Fibroblast of the conjunctiva (primary cell): ENCODE data around the gene HNRNPDL.
"Not testable (repeated sequence)": the region's sequence is repeated elsewhere in the genome, so short reads cannot be mapped to it uniquely, and the experiment has no call there.

Source experiments
- DNase-seq: peaks from one replicate; pipeline ENCODE4 v3.0.0-alpha.2; 2010; ENCODE audit warnings: low read depth

The HNRNPDL gene

GRCh38 chr4:82430193-82430963, at the start of gene HNRNPDL, which contains the start of gene ENOPH1:
HNRNPDL (minus strand) TSS chr4:82430462; CDS start chr4:82429690, 772 bp downstream.
ENOPH1 (plus strand) TSS chr4:82430590; CDS start chr4:82430830, 240 bp downstream.
- DNase-seq: peak; percentile 88

- no peak for DNase-seq
These were observed 49.3 kb upstream of the HNRNPDL start for GRCh38 chr4:82479562-82479961.

GRCh38 chr4:82477469-82477868, 47.2 kb upstream of the HNRNPDL start:
- not testable (repeated sequence) for DNase-seq

GRCh38 chr4:82475931-82476330, 45.7 kb upstream of the HNRNPDL start:
- DNase-seq: not testable (repeated sequence)

GRCh38 chr4:82473621-82474164, 43.4 kb upstream of the HNRNPDL start:
- no peak for DNase-seq

- DNase-seq: not testable (repeated sequence)
These were observed 42.8 kb upstream of the HNRNPDL start for GRCh38 chr4:82473080-82473479.

- no peak for DNase-seq
These were observed 39.6 kb upstream of the HNRNPDL start for GRCh38 chr4:82469791-82470345.

- no peak for DNase-seq
These were observed 37.2 kb upstream of the HNRNPDL start for GRCh38 chr4:82467471-82467870.

- no peak for DNase-seq
These were observed 33.0 kb upstream of the HNRNPDL start for GRCh38 chr4:82463221-82463620.

GRCh38 chr4:82462415-82462831, 32.2 kb upstream of the HNRNPDL start:
- peak; percentile 84 for DNase-seq

GRCh38 chr4:82461710-82462109, 31.4 kb upstream of the HNRNPDL start:
- no peak for DNase-seq

- DNase-seq: no peak
These were observed 28.5 kb upstream of the HNRNPDL start for GRCh38 chr4:82458729-82459128.

- DNase-seq: no peak
These were observed 27.0 kb upstream of the HNRNPDL start for GRCh38 chr4:82457266-82457665.

GRCh38 chr4:82452026-82452425, 21.8 kb upstream of the HNRNPDL start:
- no peak for DNase-seq

- DNase-seq: no peak
These were observed 20.9 kb upstream of the HNRNPDL start for GRCh38 chr4:82450966-82451755.

- no peak for DNase-seq
These were observed 17.6 kb upstream of the HNRNPDL start for GRCh38 chr4:82447886-82448285.

GRCh38 chr4:82439088-82439487, 8.8 kb upstream of the HNRNPDL start:
- DNase-seq: no peak

GRCh38 chr4:82437285-82438005, 7.2 kb upstream of the HNRNPDL start:
- no peak for DNase-seq

GRCh38 chr4:82436780-82437179, 6.5 kb upstream of the HNRNPDL start:
- no peak for DNase-seq

GRCh38 chr4:82436130-82436529, 5.9 kb upstream of the HNRNPDL start:
- DNase-seq: no peak

GRCh38 chr4:82434949-82435348, 4.7 kb upstream of the HNRNPDL start:
- no peak for DNase-seq

- no peak for DNase-seq
These were observed 3.5 kb upstream of the HNRNPDL start for GRCh38 chr4:82433791-82434190.
